Measurements from ENCODE around the gene SLC25A39. TPM values are rescaled to one million over a fixed set of nuclear protein-coding genes. Genes with fewer than 3 reads are reported as not detected.

SLC25A39 gene
- total and polyA plus RNA-seq, 5 donors = 56.7 to 73.0 (median 68.2) TPM

DNA sequence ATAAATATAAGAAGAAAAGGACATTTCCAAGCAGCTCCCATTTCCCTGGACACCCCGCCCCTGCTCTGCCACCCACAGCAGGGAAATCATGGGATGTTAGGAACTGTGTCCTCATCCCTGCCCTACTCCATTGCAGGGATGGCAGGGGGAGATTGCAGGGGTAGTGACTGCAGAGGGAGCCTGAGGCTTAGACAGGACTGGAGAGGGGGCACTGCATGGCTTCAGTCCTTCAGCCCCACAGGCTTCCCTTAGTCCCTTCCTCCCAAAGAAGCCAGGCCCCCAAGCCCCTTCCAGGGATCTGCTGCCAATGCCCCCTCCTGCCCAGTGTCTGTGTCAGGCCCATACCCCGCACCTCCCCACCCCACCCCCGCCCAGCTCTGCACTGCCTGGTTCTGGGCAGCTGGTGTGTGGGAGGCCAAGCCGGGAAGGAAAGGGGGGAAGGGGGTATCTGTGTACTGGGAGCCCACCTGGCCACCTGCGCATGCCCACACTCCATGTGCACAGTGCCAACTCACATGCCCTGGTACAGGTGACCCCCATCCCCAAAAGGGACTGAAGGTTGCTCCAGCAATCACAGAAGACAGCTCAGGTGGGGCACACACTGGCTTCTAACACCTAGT, 13.0 kb downstream of the SLC25A39 start:
- DNase-seq (no peak), ATAC-seq (no peak)
- Histone ChIP-seq H3K4me3 (ENCODE audit: low read length) (no peak overlapping the region), H3K27me3 (ENCODE audit: control insufficient read depth, insufficient read depth) (no peaks in the 10 kb centered on the region), H3K4me1 (ENCODE audit: control insufficient read depth, insufficient read depth, low read length) (no peaks in the 10 kb centered on the region), H3K27ac (ENCODE audit: low read length) (no peak overlapping the region), H3K9me3 (ENCODE audit: control insufficient read depth, low read length) (no peaks in the 10 kb centered on the region)
- 73% methylated on average over 5 of the region's 5 CpGs for WGBS
- intact Hi-C loops (cut with DNase I) = no loop called here

DNA sequence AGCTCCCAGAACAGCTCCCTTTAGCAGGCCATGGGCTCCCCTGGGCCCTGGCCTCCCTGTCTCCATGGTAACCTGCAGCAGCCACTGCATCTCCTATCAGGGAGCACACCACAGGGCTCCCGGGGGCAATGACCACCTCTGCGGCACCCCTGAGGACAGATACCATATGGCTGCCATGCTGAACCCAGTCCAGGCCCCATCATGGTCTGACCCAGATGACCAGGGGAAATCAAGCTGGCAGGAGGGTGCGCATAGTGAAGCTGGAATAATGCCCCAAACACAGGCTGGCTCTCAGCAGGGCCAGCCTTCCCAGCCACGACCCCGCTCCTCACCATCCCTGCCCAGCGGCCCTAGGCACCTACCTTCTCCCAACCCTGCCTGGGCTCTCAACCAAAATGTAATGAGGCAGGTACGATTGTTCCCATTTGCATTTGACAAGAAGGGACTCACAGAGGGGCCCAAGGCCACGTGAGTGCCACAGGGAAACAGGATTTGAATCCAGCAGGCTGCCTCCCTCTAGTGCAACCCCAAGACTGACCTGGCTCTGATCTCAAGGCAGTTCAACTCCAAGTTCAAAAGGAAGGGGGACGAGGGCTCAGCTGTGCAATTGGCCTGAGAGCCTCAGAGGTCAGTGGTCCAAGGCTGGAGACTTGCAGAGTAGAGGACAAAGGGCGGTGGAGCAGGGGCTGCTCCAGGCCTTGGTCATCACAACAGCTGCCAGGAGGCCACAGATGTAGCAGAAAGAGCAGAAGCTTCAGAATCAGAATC, 13.8 kb downstream of the SLC25A39 start:
- H3K27me3 ChIP-seq (ENCODE audit: control insufficient read depth, insufficient read depth) = no peaks in the 10 kb centered on the region
- WGBS = 68% methylated on average over 10 of the region's 10 CpGs
- H3K27ac ChIP-seq (ENCODE audit: low read length) = no peak overlapping the region

DNA sequence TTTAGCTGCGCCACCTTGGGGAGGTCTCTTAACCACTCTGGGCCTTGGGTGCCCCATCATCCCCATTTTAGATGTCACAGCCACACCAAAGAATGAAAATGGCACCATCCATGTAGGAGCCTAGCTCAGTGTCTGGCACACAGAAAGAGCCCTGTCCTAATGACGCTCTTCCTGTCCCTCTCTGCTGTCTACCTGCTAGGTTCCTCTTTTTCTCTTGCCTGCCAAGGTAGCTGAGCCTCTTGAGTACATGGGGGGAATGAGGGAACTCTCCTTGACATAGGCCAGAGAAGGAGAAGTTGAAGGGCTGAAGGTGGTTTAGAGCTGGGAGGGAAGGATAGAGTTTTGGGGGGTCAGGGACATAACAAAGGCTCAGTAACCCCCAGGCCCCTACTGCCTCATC, 14.4 kb downstream of the SLC25A39 start:
- H3K27ac ChIP-seq (ENCODE audit: low read length) = no peak overlapping the region
- no peaks in the 10 kb centered on the region for H3K9me3 ChIP-seq (ENCODE audit: control insufficient read depth, low read length)
- intact Hi-C loops (cut with DNase I) = no loop called here
- DNase-seq (no peak), ATAC-seq (no peak)
- H3K4me1 ChIP-seq (ENCODE audit: control insufficient read depth, insufficient read depth, low read length) = no peaks in the 10 kb centered on the region
- no peak overlapping the region for H3K4me3 ChIP-seq (ENCODE audit: low read length)
- H3K27me3 ChIP-seq (ENCODE audit: control insufficient read depth, insufficient read depth) = no peaks in the 10 kb centered on the region
- 89% methylated on average over 2 of the region's 2 CpGs for WGBS

More for the DNA sequence above, 13.8 kb downstream of the SLC25A39 start:
- H3K4me1 ChIP-seq (ENCODE audit: control insufficient read depth, insufficient read depth, low read length) = no peaks in the 10 kb centered on the region
- no peak for DNase-seq
- intact Hi-C loops (cut with DNase I) = no loop called here
- no peaks in the 10 kb centered on the region for H3K9me3 ChIP-seq (ENCODE audit: control insufficient read depth, low read length)
- no peak for ATAC-seq
- H3K4me3 ChIP-seq (ENCODE audit: low read length) = no peak overlapping the region

DNA sequence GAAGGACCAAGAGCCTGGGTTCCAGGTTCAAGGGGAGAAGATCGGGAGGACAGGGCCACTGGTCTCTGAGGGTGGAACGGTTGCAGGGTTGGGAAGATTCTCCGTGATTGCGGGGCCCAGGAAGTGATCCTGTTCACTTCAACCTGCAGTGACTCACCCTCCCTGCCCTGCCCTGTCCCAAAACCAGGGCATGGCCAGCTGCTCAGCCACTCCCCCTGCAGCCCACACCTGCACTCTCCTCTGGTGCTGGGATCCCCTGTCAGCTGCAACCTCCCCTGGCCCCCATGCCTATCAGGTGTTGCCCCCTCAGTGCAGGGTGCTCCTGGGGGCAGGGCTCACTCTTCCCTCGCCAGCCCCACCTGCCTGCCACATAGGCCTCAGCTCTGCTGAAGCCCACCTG, 15.2 kb downstream of the SLC25A39 start:
- ATAC-seq (no peak), DNase-seq (no peak)
- intact Hi-C loops (cut with DNase I) = no loop called here
- 60% methylated on average over 5 of the region's 5 CpGs for WGBS
- H3K27ac ChIP-seq (ENCODE audit: low read length) = no peak overlapping the region
- H3K9me3 ChIP-seq (ENCODE audit: control insufficient read depth, low read length) = no peaks in the 10 kb centered on the region
- no peaks in the 10 kb centered on the region for H3K4me1 ChIP-seq (ENCODE audit: control insufficient read depth, insufficient read depth, low read length)
- H3K27me3 ChIP-seq (ENCODE audit: control insufficient read depth, insufficient read depth) = no peaks in the 10 kb centered on the region
- no peak overlapping the region for H3K4me3 ChIP-seq (ENCODE audit: low read length)

DNA sequence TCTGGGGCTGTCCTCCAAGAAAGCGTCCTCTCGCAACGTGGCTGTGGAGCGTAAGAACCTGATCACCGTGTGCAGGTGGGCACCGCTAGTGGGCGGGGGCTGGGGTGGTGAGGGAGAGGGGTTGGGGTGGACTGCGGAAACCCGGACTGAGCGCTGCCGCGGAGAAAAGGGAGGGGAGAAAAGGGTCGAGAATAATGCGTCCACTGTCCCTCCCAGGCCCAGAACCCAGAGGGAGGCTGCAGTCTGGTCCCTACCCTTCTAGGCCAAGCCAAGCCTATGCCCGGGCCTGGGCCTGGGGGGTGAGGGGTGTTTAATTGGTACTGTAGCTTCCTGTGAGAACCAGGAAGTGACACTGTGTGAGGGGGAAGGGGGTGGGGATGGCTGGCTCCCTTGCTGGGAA, 15.8 kb downstream of the SLC25A39 start:
- Histone ChIP-seq H3K27ac (ENCODE audit: low read length) (no peak overlapping the region), H3K27me3 (ENCODE audit: control insufficient read depth, insufficient read depth) (no peaks in the 10 kb centered on the region), H3K9me3 (ENCODE audit: control insufficient read depth, low read length) (no peaks in the 10 kb centered on the region), H3K4me3 (ENCODE audit: low read length) (peak overlapping the region; percentile 50), H3K4me1 (ENCODE audit: control insufficient read depth, insufficient read depth, low read length) (no peaks in the 10 kb centered on the region)
- intact Hi-C loops (cut with DNase I) = no loop called here
- 2% methylated on average over 15 of the region's 15 CpGs for WGBS
- DNase-seq = peak in 1 of 3 donors; percentile 66
- ATAC-seq = peak; percentile 1 to 13

DNA sequence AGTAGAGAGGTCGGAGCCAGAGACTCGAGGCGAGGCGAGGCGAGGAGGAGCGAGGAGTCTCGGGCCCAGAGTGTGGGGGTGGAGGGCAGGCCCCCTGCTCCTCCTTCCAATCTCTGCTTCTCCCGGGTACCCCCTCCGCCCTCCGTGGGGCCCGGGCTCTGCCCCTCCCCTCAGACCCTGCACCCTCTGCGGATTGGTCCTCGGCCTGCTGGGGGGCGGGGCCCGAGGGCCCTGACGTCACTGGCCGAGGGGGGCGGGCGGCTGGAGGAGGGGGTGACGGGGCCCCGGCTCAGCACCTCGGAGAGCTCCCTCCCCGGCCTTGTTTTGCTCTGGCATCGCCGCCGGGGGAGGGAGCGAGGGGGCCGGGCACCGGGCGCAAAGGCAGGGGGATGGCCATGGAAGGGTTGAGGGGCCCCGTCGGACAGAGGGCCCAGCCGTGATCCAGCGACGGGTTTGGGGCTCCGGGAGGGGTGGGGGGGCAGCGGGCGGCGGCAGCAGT, 16.3 kb downstream of the SLC25A39 start, which contains the start of gene RUNDC3A:
RUNDC3A (plus strand) TSS at position 282 of the 499 bp plus-strand sequence. CDS start 232 bp downstream, outside the sequence.
- Histone ChIP-seq H3K9me3 (ENCODE audit: control insufficient read depth, low read length) (no peaks in the 10 kb centered on the region), H3K4me3 (ENCODE audit: low read length) (peak within 1 kb of the TSS; percentile 50), H3K27ac (ENCODE audit: low read length) (no peak within 1 kb of the TSS), H3K27me3 (ENCODE audit: control insufficient read depth, insufficient read depth) (no peaks in the 10 kb centered on the region), H3K4me1 (ENCODE audit: control insufficient read depth, insufficient read depth, low read length) (no peaks in the 10 kb centered on the region)
- WGBS = under 1% methylated on average over 39 of the region's 39 CpGs
- DNase-seq (peak; percentile 89 to 96 (median 94)), ATAC-seq (peak; percentile 97 to 98)
- intact Hi-C loops (cut with DNase I) = no loop called here

DNA sequence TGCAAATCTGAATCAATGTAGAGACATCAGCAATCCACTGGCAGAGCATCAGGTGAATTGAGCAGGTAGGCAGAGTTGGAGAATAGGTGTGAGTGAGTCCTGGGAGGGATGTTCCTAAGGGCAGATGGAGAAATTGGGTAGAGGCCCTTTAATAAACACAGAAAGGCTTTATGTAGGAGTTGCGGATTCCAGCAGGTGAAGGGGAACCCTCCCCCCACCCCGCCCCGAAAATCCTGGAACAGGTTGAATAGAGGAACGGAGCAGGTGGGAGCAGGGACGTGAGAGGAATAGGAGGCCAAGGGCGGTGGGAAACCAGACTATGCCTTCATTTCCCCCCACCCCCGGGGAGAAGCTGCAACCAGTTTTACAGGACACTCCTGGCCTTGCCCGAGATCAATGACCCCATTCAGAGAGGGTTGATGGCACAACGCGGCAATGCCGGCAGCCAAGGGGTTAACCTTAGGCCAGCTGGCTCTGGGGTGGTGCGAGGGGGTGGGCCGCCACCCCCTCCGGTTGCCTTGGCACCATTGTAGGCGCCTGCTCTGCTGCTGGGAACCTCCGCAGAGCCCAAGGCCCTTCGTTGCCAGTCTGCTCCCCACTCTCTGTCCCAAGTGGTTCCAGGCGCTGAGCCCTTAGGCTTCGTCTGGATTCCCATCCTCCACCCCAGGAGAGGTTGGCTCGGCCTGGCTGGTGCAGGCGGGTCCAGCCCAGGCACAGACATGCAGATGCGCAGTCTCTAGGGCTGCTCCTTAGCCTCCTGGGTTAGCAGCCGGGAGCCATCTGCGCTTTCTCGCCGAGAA, 17.0 kb downstream of the SLC25A39 start:
- Histone ChIP-seq H3K27me3 (ENCODE audit: control insufficient read depth, insufficient read depth) (no peaks in the 10 kb centered on the region), H3K9me3 (ENCODE audit: control insufficient read depth, low read length) (no peaks in the 10 kb centered on the region), H3K4me3 (ENCODE audit: low read length) (peak overlapping the region; percentile 50), H3K27ac (ENCODE audit: low read length) (no peak overlapping the region), H3K4me1 (ENCODE audit: control insufficient read depth, insufficient read depth, low read length) (no peaks in the 10 kb centered on the region)
- intact Hi-C loops (cut with DNase I) = no loop called here
- ATAC-seq (peak; percentile 70 to 78), DNase-seq (peak in 1 of 3 donors; percentile 78)
- WGBS = 3% methylated on average over 26 of the region's 26 CpGs

DNA sequence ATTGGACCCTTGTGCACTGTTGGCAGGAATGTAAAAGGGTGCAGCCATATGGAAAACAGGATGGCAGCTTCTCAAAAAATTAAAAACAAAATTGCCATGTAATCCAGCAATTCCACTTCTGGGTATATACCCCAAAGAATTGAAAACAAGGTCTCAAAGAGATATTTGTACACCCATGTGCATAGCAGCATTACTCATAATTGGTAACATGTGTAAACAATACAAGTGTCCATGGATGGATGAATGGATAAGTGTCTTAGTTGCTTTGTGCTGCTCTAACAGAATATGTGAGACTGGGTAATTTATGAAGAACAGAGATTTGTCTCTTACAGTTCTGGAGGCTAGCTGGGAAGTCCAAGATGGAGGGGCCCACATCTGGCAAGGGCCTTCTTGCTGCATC, 20.0 kb downstream of the SLC25A39 start:
- Histone ChIP-seq H3K4me1 (ENCODE audit: control insufficient read depth, insufficient read depth, low read length) (no peaks in the 10 kb centered on the region), H3K9me3 (ENCODE audit: control insufficient read depth, low read length) (no peaks in the 10 kb centered on the region), H3K4me3 (ENCODE audit: low read length) (no peak overlapping the region), H3K27ac (ENCODE audit: low read length) (no peak overlapping the region), H3K27me3 (ENCODE audit: control insufficient read depth, insufficient read depth) (no peaks in the 10 kb centered on the region)
- ATAC-seq = no peak
- intact Hi-C loops (cut with DNase I) = no loop called here
- no peak for DNase-seq

DNA sequence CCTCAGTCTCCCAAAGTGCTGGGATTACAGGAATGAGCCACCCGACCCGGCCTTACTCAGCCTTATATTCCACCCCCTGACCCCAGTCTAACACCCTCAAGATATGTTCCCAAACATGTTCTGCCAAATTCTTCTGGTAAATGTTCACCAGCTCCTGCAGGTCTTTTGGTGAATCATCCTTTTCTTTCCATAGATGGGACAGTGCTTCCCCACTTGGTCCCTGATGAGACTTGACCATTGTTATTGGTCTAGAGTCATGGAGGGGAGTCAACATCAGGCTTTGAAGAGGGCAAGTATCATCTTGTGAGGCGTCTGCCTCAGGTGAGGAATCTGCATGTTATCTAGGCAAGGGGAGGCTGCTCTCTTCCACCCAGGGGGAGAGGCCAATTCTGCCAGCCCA, 26.6 kb downstream of the SLC25A39 start:
- 73% methylated on average over 3 of the region's 3 CpGs for WGBS
- no peak overlapping the region for H3K4me3 ChIP-seq (ENCODE audit: low read length)
- intact Hi-C loops (cut with DNase I) = no loop called here
- H3K9me3 ChIP-seq (ENCODE audit: control insufficient read depth, low read length) = no peaks in the 10 kb centered on the region
- no peak overlapping the region for H3K27ac ChIP-seq (ENCODE audit: low read length)
- DNase-seq (no peak), ATAC-seq (no peak)
- no peaks in the 10 kb centered on the region for H3K4me1 ChIP-seq (ENCODE audit: control insufficient read depth, insufficient read depth, low read length)
- no peaks in the 10 kb centered on the region for H3K27me3 ChIP-seq (ENCODE audit: control insufficient read depth, insufficient read depth)

DNA sequence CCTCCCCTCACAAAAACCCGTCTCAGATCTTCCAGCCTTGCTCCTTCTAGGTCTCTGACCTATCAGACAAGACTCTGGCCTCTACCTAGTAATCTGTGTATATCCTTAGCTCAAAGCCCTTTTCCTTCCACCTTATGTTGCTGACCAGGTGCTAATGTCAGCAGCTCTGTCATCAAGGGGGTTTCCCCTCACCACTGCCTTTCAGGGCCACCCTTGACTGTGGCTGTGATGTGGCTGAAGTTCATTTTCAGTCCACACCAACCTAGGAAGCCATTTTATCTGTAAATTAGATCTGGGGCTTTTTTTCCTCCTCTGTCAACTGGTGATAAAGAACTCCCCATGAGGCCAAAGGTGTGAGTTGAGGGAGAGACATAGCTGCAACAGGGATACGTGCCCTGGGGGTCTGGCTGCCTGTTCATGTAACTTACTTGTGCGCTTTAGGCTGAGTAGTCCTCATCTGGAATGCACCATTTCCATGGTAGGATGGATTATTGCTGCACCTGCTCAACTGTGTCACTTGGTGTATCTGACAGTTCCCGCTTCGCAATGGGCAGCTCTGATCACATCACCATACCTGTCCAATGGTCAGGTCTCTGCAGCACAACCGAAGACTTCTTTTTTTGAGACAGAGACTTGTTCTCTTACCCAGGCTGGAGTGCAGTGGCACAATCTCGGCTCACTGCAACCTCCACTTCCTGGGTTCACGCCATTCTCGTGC, 31.0 kb downstream of the SLC25A39 start:
- intact Hi-C loops (cut with DNase I) = loop anchor here in 1 of 4 donors (5.0 kb wide), 1 partner anchor 51 kb away; no protein-coding TSS in a partner anchor
- WGBS = 83% methylated on average over 9 of the region's 9 CpGs
- Histone ChIP-seq H3K9me3 (ENCODE audit: control insufficient read depth, low read length) (no peaks in the 10 kb centered on the region), H3K27me3 (ENCODE audit: control insufficient read depth, insufficient read depth) (no peaks in the 10 kb centered on the region), H3K27ac (ENCODE audit: low read length) (no peak overlapping the region), H3K4me3 (ENCODE audit: low read length) (no peak overlapping the region), H3K4me1 (ENCODE audit: control insufficient read depth, insufficient read depth, low read length) (no peaks in the 10 kb centered on the region)
- no peak for ATAC-seq
- DNase-seq = no peak
